HG03571 (cell line): ENCODE data around the gene CHST3.

ENCODE experiments used
- ATAC-seq: cut with Tn5 transposase; IDR thresholded peaks from one replicate; pipeline ENCODE4 v1.9.1; 2021; ENCODE audit not compliant: unreplicated experiment

CHST3 gene

DNA sequence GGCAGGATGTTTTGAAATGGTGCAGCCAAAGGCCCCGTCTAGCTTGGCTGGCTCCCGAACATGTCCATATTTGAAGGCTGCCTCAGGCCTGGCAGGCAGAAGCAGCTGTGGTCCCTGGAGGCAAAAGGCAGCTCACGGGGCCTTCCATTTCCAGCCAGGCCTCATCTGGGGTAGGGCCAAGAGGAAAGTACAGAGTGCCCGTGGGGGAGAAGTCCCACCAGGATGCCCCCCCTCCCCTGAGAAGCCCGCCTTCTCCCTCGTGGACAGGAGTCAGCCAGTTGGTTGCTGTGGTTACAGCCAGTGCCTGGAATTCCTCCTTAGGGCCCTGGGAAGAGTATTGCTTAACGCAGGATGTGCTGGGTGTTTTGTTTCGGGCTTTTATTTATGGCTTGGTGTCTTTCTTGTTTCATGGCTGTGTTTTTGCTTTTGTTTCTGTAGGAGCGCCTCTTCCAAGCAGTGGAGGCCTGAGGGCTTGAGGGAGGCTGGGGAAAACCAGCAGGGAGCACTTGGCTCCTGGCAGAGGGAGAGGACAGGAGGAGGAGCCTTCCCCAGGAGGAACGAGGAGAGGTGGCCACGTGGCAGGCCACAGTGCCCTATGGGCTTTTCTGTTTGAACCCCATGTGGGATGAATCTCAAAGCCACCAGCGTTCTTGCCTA, 45.4 kb downstream of the CHST3 start:
- ATAC-seq, result no peak

DNA sequence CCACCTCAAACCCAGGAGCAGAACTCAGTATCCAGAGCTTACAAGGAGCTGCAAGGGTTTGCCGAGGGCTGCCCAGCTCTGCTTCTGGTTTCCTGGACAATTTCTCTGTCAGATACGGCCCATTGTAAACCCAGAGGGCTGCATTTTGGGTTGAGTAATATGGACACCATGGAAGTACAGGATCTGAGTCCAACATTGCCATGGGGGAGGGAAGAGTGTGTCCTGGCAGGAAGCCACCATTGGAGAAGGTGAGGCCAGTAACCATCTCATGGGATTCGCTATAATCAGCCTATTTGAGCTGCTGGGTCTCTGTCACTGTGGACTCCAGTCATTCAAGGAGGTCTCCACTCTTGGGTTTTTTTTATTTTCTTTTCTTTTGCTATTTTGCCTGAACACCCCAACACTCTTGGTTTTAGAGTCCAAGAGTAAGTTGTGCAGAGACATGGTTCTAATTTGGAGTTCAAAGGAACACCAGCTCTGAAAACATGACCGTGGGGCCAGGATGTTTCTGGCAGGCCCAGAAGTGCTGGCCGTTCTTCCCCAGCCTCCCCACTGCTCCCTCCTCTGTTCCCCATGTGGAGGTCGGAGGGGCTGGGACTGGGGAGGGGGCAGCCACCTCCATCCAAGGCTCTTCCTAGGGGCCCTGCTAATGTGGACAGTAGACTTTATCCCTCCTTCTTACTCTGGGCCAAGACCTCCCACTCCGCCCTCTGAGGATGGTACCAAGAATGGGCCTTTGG, 46.2 kb downstream of the CHST3 start:
- ATAC-seq, result no peak

DNA sequence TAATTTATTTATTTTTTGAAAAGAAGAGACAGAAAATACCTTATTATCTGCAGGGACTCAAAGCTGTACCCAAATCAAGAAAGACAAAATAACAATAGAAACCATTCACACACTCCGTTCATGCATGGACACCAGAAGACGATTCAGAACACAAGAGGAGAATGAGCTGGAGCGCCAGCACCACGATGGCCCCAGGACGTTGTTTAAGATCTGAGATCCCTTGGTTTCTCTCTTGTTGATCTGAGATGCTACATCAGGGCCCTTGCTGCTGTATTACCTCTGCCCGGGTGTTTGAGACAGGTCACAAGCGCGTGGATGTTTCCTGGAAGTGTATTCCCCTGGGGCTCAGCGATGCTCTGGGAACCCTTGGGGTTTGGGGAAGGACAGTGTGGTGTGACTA, 46.8 kb downstream of the CHST3 start:
- no peak for ATAC-seq

DNA sequence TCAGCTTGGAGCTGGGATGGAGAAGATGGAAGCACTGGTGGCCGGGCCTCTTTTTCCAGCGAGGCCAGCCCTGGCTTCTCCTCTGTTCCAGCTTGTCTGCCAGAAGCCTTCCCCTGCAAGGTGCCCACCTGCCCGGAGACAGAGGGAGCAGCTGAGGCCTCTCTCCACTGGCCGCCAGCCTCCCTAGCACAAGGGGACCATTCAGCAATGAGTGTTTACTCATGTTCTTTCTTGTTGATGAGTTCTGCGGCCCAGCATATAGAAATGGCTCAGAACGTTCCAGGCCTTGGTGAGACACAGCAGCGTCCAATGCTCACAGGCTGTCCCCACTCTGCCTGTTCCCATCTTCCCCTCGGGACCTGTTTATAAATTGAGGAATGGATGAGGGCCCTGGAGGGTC, 47.3 kb downstream of the CHST3 start:
- ATAC-seq, result no peak

DNA sequence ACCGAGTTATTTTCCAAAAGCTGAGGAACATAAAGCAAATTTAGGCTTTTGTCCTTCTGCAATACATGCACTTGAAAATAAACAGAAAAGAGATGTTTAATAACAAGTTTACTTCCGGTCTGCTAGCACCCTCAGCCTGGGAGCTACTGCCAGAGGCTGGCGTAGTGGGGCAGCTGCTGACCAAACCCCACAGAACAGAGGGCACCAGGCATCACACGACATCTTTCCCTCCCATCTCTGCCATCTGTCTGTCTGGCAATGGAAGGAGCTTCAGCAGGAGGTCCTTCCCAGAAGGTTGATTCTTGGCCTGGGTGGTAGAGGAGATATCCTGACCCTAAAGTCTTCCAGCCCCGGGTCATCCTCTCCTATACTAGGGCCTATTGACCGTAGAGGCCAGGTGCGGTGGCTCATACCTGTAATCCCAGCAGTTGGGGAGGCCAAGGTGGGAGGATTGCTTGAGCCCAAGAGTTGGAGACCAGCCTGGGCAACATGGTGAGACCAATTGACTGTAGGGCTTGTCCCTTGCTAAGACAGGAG, 47.8 kb downstream of the CHST3 start:
- no peak for ATAC-seq

DNA sequence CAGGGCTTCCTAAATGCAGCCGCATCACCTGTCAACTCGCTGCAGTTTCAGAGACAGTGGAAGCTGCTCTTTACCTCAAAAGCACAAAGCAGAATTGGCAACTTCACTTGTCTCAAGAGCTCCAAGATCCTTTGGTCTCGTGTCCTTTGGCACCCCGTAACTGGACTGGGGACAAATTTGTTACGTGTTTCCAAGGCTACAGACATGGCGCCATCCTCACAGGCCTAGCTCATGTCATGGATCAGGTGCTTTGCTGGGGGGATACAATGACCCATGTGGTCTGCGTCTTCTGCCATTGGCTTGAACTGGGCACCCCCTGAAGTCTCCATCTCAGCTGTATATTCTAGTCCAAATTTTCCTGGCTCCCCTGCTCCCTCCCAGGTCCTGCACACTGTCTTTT, 48.6 kb downstream of the CHST3 start:
- ATAC-seq, result no peak

DNA sequence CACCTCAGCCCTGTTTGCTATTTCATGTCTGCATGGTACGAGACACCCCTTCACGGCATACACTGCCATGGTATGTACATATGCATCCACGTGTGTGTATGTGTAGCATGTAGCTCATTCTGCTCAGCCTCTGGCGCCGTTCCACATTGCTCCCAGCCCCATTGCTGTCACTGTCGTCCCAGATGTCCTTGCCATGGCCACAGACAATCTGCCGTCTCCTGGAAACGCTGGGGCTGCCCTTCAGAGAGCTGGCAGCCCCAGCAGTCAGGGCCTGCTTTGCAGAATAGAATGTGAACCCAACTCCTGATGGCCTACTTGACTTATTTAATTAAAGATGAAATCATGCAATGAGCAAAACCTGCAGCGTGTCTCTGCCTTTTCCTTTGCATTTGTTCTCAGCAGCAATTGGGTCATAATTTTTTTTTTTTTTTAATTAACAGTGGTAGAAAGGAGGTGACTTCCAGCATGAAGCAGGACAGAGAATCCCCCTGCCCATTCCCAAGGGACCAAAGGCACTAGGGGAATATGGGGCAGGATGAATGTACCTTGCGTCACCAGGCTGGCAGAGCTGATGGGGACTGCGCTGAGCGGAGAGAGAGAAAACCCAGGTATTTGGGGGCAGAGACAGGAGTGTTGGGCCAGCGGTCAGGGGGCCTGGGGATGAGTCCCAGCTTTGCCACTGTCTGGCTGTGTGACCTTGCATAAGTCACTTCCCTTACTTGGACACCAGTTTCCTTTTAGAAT, 49.2 kb downstream of the CHST3 start:
- ATAC-seq, result no peak

DNA sequence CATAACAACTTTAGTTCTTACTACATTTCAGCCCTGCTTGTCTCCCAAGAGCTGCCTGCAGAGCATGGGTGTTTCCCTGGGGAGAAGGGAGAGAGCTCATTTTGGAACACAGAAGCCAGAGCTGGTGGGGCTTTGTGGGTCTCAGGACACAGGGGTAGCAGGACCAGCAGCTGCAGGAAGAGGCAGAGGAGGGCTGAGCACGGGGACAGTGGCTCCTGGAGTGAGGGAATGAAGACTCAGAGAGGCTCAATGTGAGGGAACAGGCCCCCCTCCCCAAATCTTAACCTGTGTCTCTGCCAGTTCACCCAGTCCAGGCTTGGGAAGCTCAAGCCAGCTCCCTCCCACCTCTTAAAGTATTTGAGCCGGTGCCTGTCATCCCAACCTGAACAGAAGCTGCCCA, 50.0 kb downstream of the CHST3 start:
- no peak for ATAC-seq

DNA sequence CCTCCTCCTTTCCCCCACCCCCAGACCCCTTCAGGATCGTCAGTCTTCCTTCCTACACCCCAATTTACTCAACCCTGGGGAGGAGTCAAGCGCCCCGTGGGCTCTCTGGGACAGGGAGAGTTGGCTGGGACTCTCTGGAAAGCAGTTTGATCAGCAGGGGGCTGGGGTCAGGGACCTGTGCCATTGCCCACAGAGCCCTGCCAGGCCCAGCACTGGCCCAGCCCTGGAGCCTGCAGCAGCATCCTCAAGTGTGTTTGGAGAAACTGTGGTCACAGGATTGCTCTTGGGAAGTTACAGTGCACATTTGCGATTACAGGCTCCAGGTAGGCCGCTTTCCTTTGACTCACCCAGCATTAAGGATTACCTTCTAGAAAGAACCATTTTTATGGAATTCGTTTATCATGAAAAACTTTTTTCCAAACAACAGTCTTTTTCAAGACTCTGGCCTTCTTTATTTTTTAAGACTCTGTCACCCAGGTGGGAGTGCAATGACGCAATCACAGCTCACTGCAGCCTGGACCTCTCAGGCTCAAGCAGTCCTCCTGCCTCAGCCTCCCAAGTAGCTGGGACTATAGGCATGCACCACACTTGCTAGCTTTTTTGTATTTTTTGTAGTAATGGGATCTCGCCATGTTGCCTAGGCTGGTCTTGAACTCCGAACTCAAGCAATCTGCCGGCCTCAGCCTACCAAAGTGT, 50.7 kb downstream of the CHST3 start:
- ATAC-seq, result no peak

DNA sequence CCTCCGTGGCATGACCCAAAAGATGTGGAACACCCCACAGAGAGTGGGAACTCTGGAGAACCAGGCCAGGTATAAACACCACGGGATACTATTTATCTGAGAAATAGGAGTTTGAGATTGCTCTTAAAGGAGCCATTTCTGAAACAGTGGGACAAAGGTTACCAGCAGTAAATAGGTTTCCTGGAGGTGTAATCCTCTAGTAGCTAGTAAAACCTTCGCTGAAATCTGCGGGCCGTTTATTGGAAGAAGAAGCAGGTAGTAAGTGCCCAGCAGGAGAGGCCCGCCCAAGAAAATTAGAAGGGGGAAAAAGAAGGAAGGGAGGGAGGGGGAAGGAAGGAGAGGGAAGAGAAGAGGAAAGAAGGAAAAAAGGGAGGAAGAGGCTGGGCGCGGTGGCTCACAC, 51.6 kb downstream of the CHST3 start:
- no peak for ATAC-seq

DNA sequence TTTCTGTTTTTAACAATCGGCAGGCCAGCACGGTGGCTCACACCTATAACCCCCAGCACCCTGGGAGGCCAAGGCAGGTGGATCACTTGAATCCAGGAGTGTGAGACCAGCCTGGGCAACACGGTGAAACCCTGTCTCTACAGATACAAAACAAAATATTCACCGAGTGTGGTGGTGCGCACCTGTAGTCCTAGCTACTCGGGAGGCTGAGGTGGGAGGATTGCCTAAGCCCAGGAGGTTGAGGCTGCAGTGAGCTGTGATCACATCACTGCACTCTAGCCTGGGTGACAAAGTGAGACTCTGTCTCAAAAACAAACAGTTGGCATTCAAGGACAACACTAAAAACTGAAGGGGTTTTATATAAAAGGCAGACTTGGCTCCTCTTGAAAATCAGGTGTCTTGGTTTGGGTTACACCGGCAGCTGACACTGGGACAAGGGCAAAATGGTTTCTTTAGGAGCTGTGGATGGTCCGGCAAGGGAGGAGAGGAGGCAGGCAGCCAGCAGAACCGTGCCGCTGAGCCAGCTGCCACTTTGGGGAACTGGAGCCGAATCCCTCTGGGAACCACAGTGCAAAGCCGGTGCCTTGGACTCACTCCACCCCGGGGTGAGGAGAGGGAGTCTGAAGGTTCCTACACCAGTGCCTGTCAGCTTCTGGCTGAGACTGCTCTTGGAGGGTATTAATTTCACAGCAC, 52.6 kb downstream of the CHST3 start:
- ATAC-seq, result no peak

DNA sequence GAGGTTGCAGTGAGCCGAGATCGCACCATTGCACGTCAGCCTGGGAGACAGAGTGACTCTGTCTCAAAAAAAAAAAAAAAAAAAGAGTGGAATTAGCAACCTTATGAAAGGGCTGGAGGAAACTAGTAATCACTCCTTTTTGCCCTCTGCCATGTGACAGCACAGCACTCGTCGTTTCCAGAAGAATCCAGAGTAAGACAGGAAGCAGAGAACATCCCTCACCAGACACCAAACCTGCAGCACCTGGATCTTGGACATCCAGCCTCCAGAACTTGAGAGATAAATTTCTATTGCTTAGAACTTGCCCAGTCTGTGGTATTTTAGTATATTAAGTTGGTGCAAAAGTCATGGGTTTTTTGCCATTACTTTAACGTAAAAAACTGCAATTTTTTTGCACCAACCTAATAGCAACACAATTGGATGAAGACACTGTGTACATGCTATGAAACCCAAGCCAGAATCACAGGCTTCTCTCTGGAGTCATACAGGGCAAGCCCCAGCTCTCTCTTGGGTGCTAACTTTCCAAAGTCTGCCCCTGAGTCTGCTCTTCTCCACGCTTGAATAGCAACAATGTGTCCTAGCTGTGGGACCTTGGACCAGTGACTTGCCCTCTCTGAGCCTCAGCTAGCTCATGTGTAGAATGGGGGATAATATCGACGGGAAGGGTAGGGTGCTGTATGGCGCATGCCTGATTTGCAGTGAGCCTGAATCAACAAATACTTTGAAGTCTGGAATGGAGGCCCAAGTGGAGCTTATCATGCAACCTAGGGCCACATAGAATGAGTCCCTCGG, 55.1 kb downstream of the CHST3 start:
- ATAC-seq, result no peak

DNA sequence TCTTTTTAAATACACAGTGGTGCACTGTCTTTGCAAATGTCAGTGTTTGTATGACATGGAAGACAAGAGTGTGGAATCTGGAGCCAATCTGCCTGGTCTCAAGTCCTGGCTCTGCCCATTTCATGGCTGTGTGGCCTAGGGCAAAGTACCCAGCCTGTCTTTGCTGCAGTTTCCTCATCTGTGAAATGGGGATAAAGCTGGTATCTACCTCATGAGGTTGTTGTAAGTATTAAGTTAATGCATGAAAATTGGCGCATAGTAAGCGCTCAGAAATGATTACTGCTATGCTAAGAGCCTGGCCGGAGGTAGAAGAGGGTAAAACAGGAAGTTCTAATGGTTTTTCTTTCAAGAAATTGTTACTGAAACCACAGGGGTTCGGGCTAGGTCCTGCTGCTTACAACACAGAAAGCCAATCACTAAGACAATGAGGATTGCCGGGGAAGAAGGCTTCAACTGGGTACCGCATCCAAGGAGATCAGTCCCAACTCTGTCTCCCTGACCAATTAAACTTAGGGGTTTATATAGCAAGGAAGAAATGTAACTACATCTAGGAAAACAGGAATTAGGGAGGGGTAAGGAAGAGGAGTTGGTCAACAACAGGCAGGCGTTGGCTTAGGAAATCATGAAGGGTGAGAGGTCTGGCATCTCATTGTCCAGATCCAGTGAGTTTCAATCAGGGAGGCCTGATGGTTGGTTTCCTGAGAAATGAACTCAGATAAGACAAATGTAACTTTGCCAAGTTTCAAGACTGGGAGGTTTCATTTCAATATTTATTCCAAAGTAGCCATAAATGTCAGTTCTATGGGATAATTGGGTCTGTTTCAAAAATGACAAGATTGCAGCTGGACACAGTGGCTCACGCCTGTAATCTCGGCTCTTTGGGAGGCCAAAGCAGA, 57.0 kb downstream of the CHST3 start:
- ATAC-seq, result no peak

DNA sequence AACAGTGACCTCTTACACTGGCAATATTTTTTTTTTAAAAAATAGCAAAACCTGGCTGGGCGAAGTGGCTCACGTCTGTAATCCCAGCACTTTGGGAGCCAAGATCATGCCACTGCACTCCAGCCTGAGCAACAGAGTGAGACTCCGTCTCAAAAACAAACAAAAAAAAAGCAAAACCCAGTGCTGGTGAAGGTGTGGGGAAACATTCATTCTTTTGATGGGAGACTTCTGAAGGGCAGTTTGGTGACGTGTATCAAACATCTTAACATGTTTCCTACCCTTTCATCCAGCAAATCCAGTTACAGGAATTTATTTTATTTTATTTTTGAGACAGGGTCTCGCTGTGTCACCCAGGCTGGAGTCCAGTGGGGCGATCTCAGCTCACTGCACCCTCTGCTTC, 58.0 kb downstream of the CHST3 start:
- no peak for ATAC-seq

DNA sequence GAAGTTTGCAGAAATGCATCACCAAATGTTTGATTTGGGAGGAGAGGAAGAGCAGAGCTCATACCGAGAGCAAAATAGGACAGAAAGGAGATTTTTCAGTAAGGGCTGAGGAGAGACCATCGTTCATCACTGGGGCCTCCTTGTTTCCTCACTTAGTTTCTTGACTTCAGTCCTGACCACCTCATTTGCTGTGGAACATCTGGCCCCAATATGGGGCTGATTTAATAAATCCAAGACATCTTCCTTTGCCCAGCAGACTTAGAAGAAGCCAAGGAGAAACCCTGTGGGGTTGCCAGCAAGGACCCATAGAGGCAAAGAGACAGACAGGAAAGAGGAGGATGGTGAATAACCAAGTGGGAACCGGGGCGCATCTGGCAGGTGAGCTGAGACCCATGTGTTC, 60.4 kb downstream of the CHST3 start:
- no peak for ATAC-seq

DNA sequence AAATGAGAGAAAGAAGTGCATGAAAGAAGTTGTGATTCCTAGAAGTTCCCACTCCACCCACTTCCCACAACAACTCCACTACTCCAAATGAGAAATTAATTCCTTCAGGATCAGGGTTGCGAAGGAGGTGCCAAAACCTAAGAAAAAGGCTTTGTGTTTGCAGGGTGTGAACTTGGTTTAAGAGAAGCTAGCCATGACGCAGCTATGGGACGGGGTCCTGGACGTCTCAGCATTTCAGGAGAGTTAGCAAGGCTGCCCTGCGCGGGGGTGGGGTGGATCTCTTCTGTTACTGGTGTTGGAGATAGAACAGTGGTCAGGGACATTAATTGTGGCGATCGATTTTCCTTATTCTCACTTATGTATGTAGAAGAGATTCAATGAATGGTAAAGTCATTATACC, 61.2 kb downstream of the CHST3 start:
- ATAC-seq, result no peak

DNA sequence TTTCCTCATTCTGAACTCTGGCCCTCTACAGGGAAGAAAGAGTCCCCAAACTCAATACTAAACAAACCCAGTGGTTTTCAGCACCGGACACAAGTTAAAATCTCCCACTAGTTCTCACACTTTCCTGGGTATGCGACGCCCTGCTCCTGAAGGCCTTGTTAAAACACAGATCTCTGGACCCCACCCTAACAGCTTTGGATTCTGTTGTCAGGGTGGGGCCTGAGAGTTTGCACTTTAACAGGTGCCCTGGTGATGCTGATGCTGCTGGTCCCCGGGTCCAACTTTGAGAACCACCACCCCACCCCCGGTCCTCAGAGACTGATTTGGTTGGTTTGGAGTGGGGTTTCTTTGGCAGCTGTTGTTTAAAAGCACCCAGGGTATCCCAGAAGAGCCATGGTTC, 61.6 kb downstream of the CHST3 start:
- no peak for ATAC-seq

DNA sequence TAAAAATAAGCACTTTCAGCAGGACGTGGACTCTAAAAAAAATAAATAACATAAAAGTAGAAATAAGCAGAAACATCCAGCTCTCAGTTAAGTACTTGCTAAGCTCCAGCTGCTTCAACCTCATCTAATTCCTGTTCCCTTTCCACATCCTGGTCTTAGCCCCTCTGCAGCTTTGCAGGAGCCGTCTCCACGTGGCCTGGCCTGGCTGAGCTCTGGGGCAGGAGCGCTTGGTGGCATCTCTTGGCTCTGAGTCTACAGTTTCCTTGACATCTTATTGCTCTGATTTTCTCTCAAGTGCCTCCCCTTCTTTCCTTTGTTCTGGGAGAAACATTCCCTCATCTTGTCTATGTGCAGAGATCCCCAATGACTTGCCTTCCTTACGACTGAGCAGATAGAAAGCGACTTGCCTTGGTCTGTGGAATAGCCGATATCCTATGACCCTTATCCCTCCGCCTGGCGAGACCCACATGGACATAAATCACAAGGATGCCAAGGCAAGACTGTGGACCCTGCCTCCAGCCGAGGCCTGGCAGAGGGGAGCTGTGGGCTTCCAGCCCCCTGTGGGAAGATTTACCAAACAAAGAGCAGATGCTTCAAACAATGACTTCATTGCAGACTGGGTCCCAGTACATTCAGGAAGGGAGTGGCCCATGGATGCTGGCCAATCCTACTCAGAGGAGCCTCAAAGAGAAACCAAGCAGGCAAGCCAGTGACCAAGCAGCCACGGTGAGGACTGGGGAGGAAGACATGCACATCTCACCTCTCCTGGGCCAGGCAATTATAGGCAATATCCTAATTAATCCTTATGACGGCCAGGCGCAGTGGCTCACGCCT, 62.3 kb downstream of the CHST3 start:
- ATAC-seq, result no peak
